NCI-H69 (cell line): ENCODE results near the gene STX1A.

Experiments used
- DNase-seq: peaks from one replicate; lab custom pipeline; 2025; lab: John Stamatoyannopoulos, UW

STX1A gene

DNA sequence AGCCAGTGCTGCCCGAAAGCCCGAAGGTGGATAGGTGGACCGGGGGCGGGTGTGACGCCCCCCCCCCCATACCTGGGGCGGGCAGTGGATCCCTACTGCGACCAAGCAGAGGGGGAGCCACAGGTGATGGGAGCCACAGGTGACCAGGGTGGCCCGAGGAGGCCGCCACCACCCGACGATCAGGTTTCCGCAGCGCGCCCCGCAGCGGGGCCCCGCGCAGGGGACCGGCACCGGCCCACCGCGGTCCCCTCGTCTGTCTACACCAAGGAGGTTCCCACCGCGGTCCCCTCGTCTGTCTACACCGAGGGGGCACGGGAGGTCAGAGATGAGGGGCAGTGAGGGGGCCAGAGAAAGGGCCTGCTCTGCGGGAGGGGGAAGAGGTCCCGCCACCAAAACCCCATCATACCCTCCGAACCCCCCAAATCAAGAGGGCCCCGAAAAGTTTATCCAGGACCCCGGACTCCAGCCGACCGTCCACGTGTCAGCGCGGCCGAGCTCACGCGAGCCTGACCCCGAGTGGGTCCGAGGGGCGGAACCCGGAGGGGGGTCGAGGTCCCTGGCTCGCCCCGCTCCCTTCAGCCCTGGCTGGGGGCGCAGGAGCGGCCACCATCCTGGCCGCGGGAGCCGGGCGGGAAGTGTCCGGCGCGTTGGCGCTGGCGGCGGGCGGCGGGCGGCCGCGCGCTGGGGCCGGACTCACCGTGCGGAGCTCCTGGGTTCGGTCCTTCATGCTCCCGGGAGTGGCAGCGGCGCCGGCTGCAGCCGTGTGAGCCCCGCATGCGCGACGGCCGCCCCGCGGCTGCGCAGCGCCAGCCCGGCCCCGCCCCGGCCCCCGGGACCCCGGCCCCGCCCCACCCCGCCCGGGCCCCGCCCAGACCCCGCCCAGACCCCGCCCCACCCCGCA is at the start of gene STX1A:
Gene STX1A (minus strand): TSS at position 765 of the 901 bp plus-strand sequence. CDS start 38 bp downstream, at position 727.
- peak; percentile 91 for DNase-seq

DNA sequence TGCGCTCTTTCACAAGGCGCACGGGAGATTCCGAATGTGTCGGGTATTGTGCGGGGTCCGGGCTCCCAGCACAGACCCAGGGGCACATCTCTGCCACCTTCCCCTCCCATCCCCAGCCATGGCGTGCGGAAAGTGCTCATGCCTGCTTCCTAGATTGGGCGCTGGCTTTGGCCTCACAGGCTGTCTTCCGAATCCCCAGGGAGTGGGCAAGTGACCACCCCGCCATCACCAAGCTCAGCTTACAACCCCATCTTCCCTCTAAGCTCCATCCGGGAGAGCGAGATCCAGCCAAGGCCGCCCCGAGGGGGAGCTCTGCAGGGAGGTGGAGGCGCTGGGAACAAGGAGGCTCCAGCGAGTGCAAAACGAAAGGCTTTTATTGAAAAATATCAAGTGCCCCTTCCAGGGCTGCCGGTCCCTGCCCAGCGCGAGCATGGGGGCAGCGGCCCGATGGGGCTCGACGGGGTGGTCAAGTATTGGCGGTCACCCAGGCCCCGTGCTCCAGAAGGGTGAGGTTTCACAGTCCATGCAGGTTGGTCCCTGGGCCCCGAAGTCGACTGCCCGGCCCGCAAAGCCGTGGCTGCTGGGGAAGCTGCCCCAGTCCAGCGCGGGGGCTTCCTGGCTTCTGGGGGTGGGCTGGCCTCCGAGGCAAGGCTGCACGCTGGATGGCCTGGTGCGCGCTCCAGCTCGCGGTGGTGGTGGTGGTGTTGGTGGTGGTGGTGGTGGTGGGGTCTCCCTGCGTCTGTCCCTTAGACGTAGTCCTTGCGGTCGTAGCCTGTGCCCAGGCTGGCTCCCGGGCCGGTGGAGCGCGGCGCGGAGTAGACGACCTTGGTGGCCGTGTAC is 49.4 kb upstream of the STX1A start:
- peak; percentile 61 for DNase-seq

DNA sequence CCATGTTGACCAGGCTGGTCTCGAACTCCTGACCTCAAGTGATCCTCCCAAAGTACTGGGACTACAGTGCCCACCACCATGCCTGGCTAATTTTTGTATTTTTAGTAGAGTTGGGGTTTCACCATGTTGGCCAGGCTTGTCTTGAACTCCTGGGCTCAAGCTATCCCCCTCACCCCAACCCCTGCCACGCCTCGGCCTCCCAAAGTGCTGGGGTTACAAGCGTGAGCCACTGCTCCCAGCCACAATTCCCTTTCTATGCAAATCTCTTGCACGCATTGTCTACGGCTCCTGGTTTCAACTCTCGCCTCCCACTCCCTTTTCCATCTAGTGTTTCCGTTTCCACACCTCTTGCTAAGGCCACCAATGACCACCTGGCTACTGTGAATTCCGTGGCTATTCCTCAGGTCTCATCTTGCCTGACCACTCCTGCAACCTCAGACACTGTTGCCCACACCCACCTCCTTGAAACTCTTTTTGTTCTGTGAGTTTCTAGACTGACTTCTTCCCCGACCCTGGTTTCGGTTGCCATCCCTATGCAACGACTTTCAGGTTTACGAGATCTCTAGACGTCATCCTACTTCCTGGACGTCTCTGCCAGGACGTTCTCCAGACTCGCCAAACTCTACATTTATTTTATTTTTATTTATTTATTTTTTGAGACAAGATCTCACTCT is 47.2 kb upstream of the STX1A start:
- DNase-seq = no peak

- no peak for DNase-seq
Measured at GRCh38 chr7:73762659-73762999, 43.2 kb upstream of the STX1A start.

DNA sequence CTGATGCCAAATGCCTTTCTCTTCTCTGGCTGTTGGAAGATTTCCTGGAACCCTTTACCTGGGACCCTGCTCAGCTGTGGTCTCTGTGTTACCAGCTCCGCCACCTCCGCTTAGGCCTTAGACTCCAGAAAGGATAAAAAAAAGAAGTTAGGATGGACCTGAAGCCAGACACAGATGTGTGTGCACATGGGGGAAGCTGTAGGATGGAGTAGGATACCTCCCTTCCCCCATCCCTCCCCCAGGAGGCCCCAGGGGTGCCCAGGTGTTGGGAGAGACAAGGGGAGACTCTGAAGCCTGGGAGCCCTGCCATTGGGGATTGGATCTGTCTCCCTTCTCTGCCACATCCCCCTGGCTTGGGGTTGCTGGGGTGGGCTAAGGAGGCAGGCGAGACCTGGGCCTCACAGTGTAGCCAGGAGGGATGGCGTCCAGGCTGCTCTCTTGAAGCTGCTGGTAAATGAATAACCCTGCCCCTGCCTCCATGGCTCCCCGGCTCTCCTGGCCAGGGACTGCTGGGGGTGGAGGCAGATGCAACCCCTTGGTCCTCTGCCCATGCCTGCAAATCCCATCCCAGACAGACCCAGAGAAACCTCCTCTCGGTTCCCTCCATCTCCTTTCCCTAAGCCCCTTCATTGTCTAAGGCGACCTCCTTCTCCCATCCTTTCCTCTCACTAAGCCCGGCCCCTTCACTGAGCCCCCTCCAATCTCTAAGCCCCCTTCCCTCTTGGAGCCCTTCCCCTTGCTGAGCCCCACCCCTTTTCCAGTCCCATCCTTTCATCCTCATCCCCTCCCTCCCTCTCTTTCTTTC is 42.6 kb upstream of the STX1A start:
- DNase-seq = no peak

- peak; percentile 47 for DNase-seq
Measured at GRCh38 chr7:73758581-73759138, 39.2 kb upstream of the STX1A start.

GRCh38 chr7:73749931-73750776 is 30.7 kb upstream of the STX1A start:
- no peak for DNase-seq

DNA sequence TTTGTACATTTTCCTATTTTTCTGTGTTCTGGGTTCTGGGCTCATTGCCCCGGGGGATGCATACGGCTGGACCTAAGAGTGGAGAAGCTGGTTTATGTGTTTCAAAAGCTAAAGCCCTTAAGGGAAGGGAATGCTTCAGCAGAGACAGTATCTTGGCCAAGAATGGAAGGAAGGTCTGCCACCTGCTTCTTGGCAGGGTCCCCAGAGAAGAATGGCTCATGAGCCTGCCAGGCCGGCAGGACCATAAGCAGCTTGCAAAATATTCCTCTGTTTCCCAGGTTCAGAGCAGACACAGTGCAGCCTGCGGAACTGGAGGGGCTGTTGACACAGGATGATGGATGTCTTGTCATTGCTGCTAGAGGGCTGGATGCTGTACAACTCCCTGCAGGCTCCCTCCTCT is 26.9 kb upstream of the STX1A start:
- DNase-seq = peak; percentile 64

GRCh38 chr7:73742753-73743641 is 23.5 kb upstream of the STX1A start:
- peak; percentile 99 for DNase-seq

DNA sequence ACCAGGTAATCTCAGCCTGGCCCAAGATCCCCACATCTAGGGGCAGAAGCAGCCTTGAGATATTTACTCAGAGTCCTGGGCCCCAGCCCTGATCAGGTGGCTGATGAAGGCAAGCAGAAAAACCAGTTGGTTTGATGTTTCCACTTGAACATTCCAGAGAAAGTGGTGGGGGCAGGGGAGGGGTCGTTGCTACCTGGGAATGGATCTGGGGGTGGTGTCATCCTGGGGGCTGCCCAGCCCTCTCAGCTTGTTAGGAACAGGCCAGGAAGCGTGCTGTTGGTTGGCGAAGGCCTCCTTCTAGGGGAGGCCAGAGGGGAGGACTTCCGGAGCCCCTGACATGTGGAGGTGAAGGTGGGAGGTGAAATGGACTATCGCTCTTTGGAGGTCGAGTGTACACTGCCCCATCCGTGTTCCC is 22.9 kb upstream of the STX1A start:
- peak; percentile 80 for DNase-seq

GRCh38 chr7:73741600-73741999 is 22.1 kb upstream of the STX1A start:
- DNase-seq = peak; percentile 92

DNA sequence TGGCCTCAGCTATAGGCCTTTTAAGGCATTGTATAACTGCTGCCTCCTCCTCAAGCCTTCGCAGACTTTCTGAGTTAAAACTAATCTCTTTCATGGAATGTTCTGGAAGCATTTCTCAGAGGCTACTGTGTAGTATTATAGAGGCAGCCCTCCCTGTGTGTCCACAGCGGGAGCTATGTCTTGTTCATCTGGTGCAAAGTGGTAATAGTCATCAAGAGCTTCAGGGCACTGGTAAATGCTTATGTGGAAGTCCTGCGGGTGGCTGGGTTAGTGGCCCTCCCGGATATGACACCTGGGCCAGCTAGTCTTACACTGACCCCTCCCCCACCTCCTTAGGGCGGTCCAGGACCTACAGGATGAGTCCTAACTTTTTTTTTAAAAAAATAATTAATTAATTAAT is 21.3 kb upstream of the STX1A start:
- peak; percentile 53 for DNase-seq

GRCh38 chr7:73740212-73740611 is 20.7 kb upstream of the STX1A start:
- DNase-seq = no peak

DNA sequence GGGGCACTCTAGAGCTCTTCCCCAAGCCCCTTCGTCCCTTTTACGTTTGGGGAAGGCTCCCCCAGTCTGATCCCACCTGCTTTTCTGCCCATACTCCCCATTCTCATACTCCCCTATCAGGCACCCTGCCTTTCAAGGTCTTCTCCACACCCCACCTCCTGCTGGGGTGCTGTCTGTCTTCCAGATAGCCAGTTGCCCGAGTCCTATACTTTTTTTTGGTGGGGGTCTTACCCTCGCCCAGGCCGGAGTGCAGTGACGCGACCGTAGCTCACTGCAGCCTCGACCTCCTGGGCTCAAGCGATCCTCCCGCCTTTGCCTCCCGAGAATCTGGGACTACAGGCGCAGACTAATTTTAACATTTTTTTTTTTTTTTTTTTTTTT is 19.9 kb upstream of the STX1A start:
- peak; percentile 85 for DNase-seq

DNA sequence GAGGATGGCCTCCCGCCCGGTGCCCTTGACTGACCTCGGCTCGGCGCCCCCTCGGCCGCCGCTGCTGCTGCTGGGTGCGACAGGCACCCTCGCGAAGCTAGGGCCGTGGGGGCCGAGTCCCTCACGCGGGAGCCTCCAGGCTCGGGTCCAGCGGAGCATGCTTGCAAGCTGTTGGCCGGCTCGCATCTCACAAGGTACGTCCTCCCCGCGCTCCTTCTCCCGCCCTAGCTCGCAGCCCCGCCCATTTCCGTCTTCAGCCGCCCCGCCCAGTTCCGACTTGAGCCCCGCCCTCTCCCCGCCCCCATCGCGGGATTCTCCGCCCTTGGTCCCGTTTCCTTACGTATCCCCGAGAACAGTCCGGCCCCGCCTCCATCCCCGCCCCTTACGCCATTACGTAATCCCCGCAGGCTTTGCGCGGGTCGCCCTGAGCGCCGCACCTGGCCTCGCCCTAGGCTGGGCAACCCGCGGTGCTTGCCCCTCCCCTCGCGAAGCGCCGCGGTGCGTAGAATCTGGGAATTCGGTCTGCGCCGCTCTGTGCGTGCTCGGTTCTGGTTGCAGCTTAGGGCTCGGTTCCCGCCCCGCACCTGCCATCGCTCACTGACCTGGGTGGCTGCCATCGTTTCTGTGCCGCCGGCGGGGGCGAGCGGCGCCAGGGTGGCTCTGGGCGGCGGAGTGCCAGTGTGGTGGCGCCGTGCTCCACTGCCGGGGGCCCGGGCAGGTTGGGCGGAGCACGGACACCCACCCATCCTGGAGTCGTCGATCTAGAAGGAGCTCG is 19.3 kb upstream of the STX1A start, which contains the start of gene ABHD11:
Gene ABHD11 (minus strand): TSS at position 191 of the 775 bp plus-strand sequence. CDS start 32 bp downstream, at position 159.
- DNase-seq = peak; percentile 99

DNA sequence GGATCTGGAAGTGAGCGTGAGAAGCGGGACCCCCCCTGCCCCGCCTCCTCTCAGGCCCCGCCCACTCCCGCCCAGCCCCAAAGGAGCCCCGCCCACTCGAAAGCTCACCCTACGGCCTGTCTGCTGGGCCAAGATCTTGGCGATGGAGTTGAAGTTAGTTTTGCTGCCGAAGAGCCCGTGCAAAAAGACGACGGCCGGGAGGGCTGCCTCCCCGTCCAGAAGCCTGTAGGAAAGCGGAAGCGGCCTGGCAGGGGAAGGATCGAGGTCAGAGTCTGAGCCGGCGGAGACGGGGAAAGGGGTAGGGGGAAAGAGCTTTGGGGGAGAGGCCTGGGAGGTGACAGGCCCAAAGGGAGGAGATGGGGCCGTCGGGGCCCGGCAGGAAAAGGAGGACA is 18.7 kb upstream of the STX1A start:
- DNase-seq = peak; percentile 72

DNA sequence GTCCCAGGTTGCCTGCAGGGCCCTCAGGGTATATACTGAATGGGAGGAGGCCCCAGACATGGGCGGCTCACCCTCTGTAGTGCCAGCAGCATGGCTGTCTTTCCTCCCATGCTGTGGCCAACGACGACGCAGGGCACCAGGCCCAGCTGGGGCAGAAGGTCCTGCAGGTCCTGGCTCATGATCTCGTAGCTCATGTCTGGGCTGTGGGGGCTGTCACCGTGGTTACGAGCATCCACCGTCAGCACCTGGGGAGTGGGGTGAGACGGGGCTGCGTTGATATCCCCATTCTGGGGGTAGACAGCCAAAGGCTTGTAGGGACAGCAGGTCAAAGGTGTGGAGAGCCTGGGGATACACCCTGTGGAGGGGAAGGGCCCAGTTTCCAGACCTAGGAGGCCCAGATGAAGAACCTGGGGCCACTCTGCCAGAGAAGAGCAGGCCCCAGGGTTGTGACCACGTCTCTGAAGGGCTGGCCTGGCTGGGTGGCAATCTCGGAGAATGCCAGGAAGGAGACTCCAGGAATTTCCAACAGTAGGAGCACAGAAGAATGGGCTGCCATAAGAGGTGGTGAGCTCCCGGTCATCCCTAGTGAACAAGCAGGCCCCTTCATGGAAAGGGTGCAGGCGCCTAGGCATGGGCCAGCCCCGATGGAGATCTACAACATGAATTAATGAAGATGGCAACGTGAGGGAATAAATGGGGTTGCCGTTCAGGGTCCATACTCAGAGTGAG is 18.2 kb upstream of the STX1A start:
- DNase-seq = no peak

- no peak for DNase-seq
Measured at GRCh38 chr7:73736885-73737284, 17.4 kb upstream of the STX1A start.
